Measurements from ENCODE around the gene TULP3.

TULP3 gene

GRCh38 chr12:2925322-2925995, 34.8 kb downstream of the TULP3 start:
- DNase-seq (ENCODE audit: low read depth, low spot score), result no peak

DNA sequence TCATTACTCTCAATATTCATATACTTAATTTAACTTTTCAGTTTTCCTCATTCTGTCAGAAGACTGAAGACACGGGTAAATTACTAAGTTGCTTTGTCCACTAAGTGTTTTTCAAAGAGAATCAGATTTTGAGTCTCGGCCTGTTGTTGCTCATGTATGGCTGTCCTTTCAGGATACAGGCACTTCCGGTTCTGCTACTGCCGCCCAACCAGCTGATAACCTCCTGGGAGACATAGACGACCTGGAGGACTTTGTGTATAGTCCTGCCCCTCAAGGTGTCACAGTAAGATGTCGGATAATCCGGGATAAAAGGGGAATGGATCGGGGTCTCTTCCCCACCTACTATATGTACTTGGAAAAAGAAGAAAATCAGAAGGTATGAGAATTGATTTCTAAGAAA, 40.2 kb downstream of the TULP3 start:
- DNase-seq (ENCODE audit: low read depth, low spot score), result no peak

DNA sequence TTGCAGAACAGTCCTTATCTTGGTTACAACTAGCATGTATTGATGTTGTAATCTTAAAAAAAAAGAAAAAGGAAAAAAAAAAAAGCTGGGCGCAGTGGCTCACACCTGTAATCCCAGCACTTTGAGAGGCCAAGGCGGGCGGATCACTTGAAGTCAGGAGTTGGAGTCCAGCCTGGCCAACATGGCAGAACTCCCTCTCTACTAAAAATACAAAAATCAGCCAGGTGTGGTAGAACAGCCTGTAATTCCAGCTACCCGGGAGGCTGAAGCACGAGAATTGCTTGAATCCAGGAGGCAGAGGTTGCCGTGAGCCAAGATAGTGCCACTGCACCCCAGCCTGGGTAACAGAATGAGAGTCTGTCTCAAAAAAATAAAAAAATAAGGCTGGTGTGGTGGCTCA, 42.9 kb downstream of the TULP3 start:
- no peak for DNase-seq (ENCODE audit: low read depth, low spot score)

GRCh38 chr12:2934371-2934770, 43.7 kb downstream of the TULP3 start:
- no peak for DNase-seq (ENCODE audit: low read depth, low spot score)

DNA sequence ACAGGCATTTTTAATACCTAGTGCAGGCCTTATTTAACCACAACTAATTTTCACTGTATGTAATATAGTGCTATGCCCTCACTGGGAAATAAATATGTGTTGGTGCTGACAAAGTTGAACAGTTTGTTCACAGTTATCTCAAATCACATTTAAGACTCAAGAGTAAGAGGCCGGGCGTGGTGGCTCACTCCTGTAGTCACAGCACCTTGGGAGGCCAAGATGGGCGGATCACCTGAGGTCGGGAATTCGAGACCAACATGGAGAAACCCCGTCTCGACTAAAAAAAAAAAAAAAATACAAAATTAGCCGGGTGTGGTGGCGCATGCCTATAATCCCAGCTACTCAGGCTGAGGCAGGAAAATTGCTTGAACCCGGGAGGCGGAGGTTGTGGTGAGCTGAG, 45.6 kb downstream of the TULP3 start:
- DNase-seq (ENCODE audit: low read depth, low spot score), result no peak

DNA sequence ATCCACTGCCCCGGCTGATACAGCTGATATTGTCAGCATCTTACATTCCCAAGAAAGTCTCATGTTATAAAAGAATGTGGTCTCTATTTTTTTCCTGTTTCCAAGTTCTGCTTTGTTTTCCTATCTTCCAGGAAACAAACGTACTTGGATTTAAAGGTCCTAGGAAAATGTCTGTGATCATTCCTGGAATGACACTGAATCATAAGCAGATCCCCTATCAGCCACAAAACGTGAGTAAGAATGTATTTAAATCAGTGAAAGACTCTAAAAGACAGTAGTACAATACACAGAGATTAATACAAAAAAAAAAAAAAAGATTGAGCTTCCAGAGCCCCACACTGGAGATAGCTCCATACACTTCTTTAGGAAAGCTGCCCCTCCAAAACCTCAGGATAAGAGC, 46.8 kb downstream of the TULP3 start:
- no peak for DNase-seq (ENCODE audit: low read depth, low spot score)

GRCh38 chr12:2939191-2939590, 48.5 kb downstream of the TULP3 start:
- DNase-seq (ENCODE audit: low read depth, low spot score), result no peak

GRCh38 chr12:2940564-2940963, 49.9 kb downstream of the TULP3 start:
- DNase-seq (ENCODE audit: low read depth, low spot score), result no peak

GRCh38 chr12:2941524-2941923, 50.8 kb downstream of the TULP3 start:
- no peak for DNase-seq (ENCODE audit: low read depth, low spot score)

DNA sequence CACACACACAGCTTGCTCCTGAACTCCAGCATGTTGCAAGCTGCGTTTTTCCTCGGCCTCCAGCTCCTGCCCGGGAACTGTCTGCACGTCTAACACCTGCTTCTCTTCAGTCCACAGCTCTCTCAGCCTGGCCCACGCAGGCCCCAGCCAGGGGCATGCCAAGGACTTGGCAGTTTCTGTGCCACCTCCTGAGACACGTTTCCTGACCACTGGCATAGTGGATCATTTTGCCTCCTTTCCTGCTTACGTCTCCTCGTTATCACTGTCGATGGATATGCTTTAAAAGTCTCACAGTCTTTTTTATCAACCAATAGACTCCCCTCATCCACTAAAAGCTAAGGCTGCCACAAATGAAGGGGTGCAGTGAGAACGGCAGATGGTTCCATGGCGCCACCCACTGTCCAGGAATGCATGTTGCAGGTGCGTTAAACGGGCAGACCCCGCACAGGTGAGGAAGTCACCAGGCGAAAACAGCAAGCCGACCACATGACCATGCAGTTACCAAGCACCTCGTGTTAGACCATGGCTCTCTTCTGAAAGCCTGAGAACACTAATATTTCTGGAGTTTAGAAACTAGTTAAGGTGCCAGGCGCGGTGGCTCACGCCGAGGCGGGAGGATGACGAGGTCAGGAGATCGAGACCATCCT, 53.8 kb downstream of the TULP3 start:
- DNase-seq (ENCODE audit: low read depth, low spot score), result no peak

DNA sequence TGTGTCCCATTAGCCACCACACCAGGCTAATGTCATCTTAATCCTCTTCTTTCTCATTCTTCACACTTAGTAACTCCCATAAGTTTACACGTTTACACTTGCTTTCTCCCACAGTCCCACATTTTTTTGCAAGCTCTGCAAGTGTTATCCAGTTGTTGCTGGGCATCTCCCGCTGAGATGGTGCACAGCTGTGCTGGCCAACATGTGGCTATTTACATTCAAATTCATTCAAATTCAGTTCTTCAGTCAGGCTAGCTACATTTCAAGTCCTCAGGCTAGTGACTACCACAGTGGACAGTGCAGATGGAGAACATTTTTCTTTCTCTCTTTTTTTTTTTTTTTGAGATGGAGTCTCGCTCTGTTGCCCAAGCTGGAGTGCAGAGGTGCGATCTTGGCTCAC, 58.7 kb downstream of the TULP3 start:
- no peak for DNase-seq (ENCODE audit: low read depth, low spot score)

DNA sequence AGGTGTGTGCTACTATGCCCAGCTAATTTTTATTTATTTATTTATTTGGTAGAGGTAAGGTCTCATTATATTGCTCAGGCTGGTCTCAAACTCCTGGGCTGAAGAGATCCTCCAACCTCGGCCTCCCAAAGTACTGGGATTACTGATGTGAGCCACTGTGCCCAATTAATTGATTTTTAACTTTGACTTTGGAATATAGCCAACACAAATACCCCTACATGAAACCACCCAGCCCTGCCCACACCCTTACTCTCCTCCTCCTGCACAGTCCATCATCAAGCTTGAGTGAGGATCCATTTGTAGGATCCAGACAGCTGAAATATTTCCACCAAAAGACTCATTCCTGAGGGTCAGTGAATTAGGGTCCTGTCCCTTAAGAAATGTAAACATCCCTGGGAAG, 65.2 kb downstream of the TULP3 start:
- no peak for DNase-seq (ENCODE audit: low read depth, low spot score)

DNA sequence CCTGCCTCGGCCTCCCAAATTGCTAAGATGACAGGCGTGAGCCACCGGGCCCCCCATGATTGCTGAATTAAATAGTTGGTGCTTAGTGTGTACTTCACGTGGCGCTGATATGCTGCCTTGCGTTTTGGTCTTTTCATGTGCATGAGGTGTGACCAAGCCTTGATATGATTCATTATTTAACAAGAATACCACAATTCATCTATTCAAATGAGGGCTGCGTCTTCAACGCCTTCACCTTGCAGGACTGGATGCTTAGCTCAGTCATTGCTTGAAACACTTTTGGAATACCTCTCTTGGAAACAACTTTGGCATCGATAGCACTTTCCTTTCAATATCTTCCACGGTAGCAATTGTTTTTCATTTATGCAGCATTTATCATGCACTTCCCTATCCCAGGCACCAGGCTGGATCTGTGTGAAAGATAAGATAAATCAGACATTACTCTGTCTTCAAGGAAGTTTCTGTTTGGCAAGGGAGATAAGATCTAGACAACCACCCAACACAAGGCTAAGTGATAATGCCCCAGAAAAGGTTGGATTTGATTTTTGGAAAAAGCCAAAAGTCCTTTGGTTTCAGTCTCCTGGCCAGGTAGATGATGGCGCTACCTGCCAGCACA, 67.2 kb downstream of the TULP3 start:
- no peak for DNase-seq (ENCODE audit: low read depth, low spot score)

DNA sequence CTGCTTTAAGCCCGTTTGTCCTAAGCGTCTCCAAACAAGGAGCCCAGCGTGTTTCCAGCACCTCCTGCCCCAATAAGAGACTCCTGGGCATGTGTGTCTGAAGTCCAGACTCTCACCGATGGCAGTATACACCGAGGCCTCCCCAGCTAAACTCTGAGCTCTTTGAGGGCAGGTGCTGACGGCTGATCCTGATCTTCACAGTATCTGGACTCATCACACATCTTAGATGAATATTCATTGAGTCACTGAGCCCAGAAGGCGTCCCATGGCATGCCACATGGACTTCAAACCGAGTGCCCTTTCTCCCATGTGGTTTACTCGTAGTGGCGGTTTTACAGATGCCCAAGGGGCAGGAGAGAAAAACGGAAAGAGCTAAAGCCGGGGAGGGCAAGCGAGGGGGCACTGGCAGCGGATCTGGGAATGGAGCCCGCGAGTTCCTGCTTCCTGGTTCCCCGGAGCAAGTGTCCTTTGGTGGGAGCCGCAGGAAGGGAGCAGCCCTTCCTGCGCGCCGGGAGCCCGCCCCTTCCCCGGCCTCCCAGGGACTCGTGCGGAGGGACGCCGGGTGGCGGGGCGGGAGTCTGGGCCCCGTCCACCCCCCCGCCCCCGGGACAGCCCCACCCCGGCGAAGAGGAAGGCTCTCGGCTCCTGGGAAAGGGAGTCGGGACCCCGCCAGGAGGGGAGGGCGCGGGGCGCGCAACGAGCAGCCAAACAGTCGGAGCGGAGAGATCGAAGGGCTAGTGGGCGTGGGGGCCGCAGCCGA, 67.9 kb downstream of the TULP3 start:
- DNase-seq (ENCODE audit: low read depth, low spot score), result no peak

DNA sequence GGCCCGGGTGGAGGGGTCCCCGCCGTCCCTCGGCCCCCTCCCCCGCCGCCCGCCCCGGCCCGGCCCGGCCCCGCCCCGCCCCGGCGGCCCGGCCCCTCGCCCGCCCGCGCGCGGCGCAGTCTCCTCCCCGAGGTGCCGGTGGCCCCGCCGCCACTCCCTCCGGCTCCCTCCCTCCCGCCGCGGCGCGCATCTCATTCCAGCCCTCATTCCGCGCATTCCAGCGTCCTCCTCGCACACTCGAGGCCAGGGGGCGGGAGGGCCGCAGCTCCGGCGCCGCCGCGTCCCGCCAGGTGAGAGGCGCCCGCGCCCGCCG, 68.5 kb downstream of the TULP3 start, which contains the start of gene TEAD4:
Gene TEAD4, plus strand, starts transcription at position 206 of the 313 bp plus-strand sequence.
- no peak for DNase-seq (ENCODE audit: low read depth, low spot score)

GRCh38 chr12:2959505-2960389, 69.1 kb downstream of the TULP3 start:
- DNase-seq (ENCODE audit: low read depth, low spot score), result no peak

GRCh38 chr12:2960390-2960956, 69.8 kb downstream of the TULP3 start:
- no peak for DNase-seq (ENCODE audit: low read depth, low spot score)

GRCh38 chr12:2960996-2961616, 70.4 kb downstream of the TULP3 start:
- DNase-seq (ENCODE audit: low read depth, low spot score), result no peak

DNA sequence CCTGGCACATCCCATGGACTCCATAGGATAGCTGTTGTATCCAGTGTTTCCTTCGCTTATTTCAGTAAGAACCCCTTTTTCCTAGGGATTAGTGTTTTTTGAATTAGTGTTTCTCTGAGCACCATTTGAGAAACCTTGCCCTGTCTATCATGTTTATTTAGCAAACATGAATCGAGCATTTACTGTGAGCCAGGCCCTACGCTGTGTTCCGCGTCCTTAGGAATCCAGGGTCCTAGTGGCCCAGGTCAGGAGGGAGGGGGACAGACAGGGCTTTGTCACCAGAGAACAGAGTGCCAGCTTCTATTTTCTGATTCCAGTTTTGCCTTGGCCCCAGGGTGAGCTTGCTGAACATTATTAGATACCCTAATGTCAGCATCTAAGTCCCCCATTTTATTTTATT, 71.0 kb downstream of the TULP3 start:
- no peak for DNase-seq (ENCODE audit: low read depth, low spot score)

- DNase-seq (ENCODE audit: low read depth, low spot score), result no peak
Observed at GRCh38 chr12:2963154-2963759, 72.6 kb downstream of the TULP3 start.
